GM12878 (cell line): Measurements from ENCODE around the gene RENBP. TPM values are rescaled to one million over a fixed set of nuclear protein-coding genes. Genes with fewer than 3 reads are reported as not detected.

Experiments
- ATAC-seq: fragments of 200-7000 bp; cut with Tn5 transposase; 3 replicates; pipeline ENCODE4 v1.9.1; 2020; ENCODE audit warnings: mild to moderate bottlenecking, moderate library complexity
- BruUV-seq: library from RNA; stranded (reverse); fragments of 400-500 nt; replicated peaks from 2 replicates; lab custom pipeline; 2021; lab: Mats Ljungman, UMichigan
- CTCF ChIA-PET: fragments of 300-600 bp; sonication (Branson Sonifier 250); formaldehyde crosslinking; extraction: SDS; loops from one replicate; lab custom pipeline; 2021; ENCODE audit warnings: inconsistent platforms; lab: Yijun Ruan, JAX
- POLR2A ChIA-PET: fragments of 350-600 bp; formaldehyde crosslinking; extraction: SDS; loops from one replicate; lab custom pipeline; 2021; ENCODE audit warnings: inconsistent platforms; lab: Charles Lee
- RAD21 ChIA-PET: fragments of 300-600 bp; sonication (Branson Sonifier 250); formaldehyde crosslinking; loops from one replicate; lab custom pipeline; 2023; ENCODE audit warnings: antibody characterized with exemption; ENCODE audit not compliant: unreplicated experiment; lab: Charles Lee
- SMC1A ChIA-PET: fragments of 300-600 bp; sonication (Branson Sonifier 250); formaldehyde crosslinking; loops from one replicate; lab custom pipeline; 2023; ENCODE audit not compliant: unreplicated experiment, uncharacterized antibody; lab: Charles Lee
- DNase-seq: peaks from one replicate; pipeline ENCODE4 v3.0.0-alpha.2; 2011; ENCODE audit warnings: low read depth, low spot score
- FAIRE-seq: peaks from 3 replicates; lab custom pipeline; 2011; peaks lifted over from hg19 to GRCh38; lab: Jason Lieb, UNC
- H2AFZ ChIP-seq: 2 replicates; pipeline ENCODE4 v1.6.0; 2011; ENCODE audit warnings: low read depth, low read length, control low read depth; ENCODE audit not compliant: control insufficient read depth
- H3K27ac ChIP-seq: 2 replicates; pipeline ENCODE4 v1.5.1; 2011; ENCODE audit warnings: control low read depth; ENCODE audit not compliant: control insufficient read depth, insufficient read depth
- H3K27me3 ChIP-seq, 2 experiments: replicated peaks in 1 of 2; 2 replicates each; pipeline versions ENCODE4 v1.6.0 to v1.6.1; 2011; ENCODE audit warnings: low read length in 1 of 2; ENCODE audit not compliant: control insufficient read depth in 2 of 2, insufficient read depth in 2 of 2
- H3K36me3 ChIP-seq, 2 experiments: 2 replicates each; pipeline ENCODE4 v1.5.1; 2011; ENCODE audit warnings: low read length in 1 of 2; ENCODE audit not compliant: control insufficient read depth in 2 of 2, insufficient read depth in 2 of 2
- H3K4me1 ChIP-seq: 2 replicates; pipeline ENCODE4 v1.6.1; 2011; ENCODE audit warnings: mild to moderate bottlenecking, low read length, moderate library complexity, mixed read lengths; ENCODE audit not compliant: control insufficient read depth, insufficient read depth
- H3K4me2 ChIP-seq: 2 replicates; pipeline ENCODE4 v1.6.0; 2011; ENCODE audit warnings: control low read depth; ENCODE audit not compliant: control insufficient read depth, insufficient read depth
- H3K4me3 ChIP-seq: fragments of 200-600 bp; sonication (generic); 2 replicates; pipeline ENCODE4 v1.5.1; 2016
- H3K79me2 ChIP-seq: 2 replicates; pipeline ENCODE4 v1.6.0; 2011; ENCODE audit warnings: low read length; ENCODE audit not compliant: control insufficient read depth, insufficient read depth
- H3K9ac ChIP-seq: 2 replicates; pipeline ENCODE4 v1.8.0; 2011; ENCODE audit warnings: low read length, control low read depth, mixed read lengths; ENCODE audit not compliant: control insufficient read depth, insufficient read depth
- H3K9me3 ChIP-seq: replicated peaks from 3 replicates; pipeline ENCODE4 v1.5.1; 2011; ENCODE audit warnings: mild to moderate bottlenecking, low read length; ENCODE audit not compliant: control insufficient read depth, insufficient read depth
- H4K20me1 ChIP-seq: 2 replicates; pipeline ENCODE4 v1.6.0; 2011; ENCODE audit not compliant: control insufficient read depth, insufficient read depth
- GABPA ChIP-seq: IDR thresholded peaks from 2 replicates; pipeline ENCODE4 v1.6.1; 2014; ENCODE audit warnings: antibody characterized with exemption, low read depth, mild to moderate bottlenecking, inconsistent platforms
- JUNB ChIP-seq: IDR thresholded peaks from 2 replicates; pipeline ENCODE4 v1.6.1; 2016; ENCODE audit warnings: antibody characterized with exemption, mild to moderate bottlenecking
- MYB ChIP-seq: fragments of 150-350 bp; IDR thresholded peaks from 2 replicates; pipeline ENCODE4 v1.6.1; 2014; ENCODE audit warnings: mild to moderate bottlenecking, low read depth, low read length, borderline replicate concordance
- NFYA ChIP-seq: IDR thresholded peaks from 2 replicates; pipeline ENCODE4 v1.6.1; 2011; ENCODE audit warnings: low read depth, mild to moderate bottlenecking, low read length, improper control_type of control experiment, borderline replicate concordance
- POU2F2 ChIP-seq: IDR thresholded peaks from 3 replicates; pipeline ENCODE4 v1.6.1; 2011; ENCODE audit warnings: low read depth, mild to moderate bottlenecking, low read length, borderline replicate concordance
- SP1 ChIP-seq: IDR thresholded peaks from one replicate; pipeline ENCODE4 v1.6.1; 2011; ENCODE audit warnings: low read depth, low read length
- TCF7 ChIP-seq: IDR thresholded peaks from 2 replicates; pipeline ENCODE4 v1.6.1; 2014; ENCODE audit warnings: antibody characterized with exemption, borderline replicate concordance
- USF2 ChIP-seq: IDR thresholded peaks from 2 replicates; pipeline ENCODE4 v1.6.1; 2011; ENCODE audit warnings: low read depth, low read length, improper control_type of control experiment, borderline replicate concordance
- WGBS: methylation state at CpG from one replicate; pipeline ENCODE4 v1.1.6; 2016; ENCODE audit warnings: low lambda C conversion rate; ENCODE audit not compliant: insufficient replicate concordance, insufficient coverage; ENCODE audit errors: missing lambda C conversion rate; 5-methylcytosine and 5-hydroxymethylcytosine counted together
- in situ Hi-C: fragments of 300-500 bp; cut with MboI; formaldehyde crosslinking; loops from 9 replicates; pipeline ENCODE4 v1.14.3; 2018; ENCODE audit warnings: mixed read lengths
- intact Hi-C: fragments of 100-400 bp; cut with micrococcal nuclease; formaldehyde crosslinking; loops from one replicate; pipeline ENCODE4 v1.14.2; 2022; ENCODE audit not compliant: unreplicated experiment
- polyA plus RNA-seq, 11 experiments: library from polyadenylated mRNA; depleted of rRNA in 4 of 11; unstranded in 6 of 11; stranded (reverse) in 5 of 11; fragments of >200 nt; fragmentation: Nextera tagmentation in 4 of 11; fragmentation: Illumina TruSeq in 1 of 11; extraction: Ambion mirVana in 4 of 11; extraction: Trizol in 1 of 11; gene quantifications; 1 replicate in 1 of 11; 2 replicates in 10 of 11; pipeline versions ENCODE4 v1.2.1 to v1.2.3, GENCODE V29; 2011 to 2016; ENCODE audit warnings: inconsistent platforms in 2 of 11, missing spikeins in 2 of 11, low read depth in 1 of 11
- total RNA-seq, 4 experiments: library from RNA; depleted of rRNA in 3 of 4; stranded (reverse); fragments of >200 nt in 3 of 4; fragmentation: Illumina TruSeq in 1 of 4; extraction: Trizol in 1 of 4; gene quantifications; 2 replicates each; pipeline versions ENCODE4 v1.2.1 to v1.2.3, GENCODE V29; 2013 to 2021

The RENBP gene
- total and polyA plus RNA-seq, 10 of the 15 experiments (the other 5 are each of a cell fraction or from before 2014, with no cell fraction given) = 0.36 to 4.9 (median 1.8) TPM; not detected in 3

- ChIA-PET SMC1A (interaction anchor here (0.7 to 1.9 kb wide), 2 partner anchors 39 to 99 kb away, joined by 3 to 5 read pairs; no protein-coding TSS in a partner anchor), POLR2A (interaction anchor here (1.2 to 2.1 kb wide), 3 partner anchors 30 to 33 kb away, joined by 3 to 8 read pairs (median 8); no protein-coding TSS in a partner anchor), CTCF (interaction anchor here (1.2 kb wide), 1 partner anchor 78 kb away, joined by 3 read pairs; no protein-coding TSS in a partner anchor), RAD21 (interaction anchor here (0.6 to 2.2 kb wide), 4 partner anchors 10 to 203 kb away, joined by 3 to 11 read pairs (median 6); no protein-coding TSS in a partner anchor)
- H3K4me1 ChIP-seq = peaks cover 10% of the 10 kb centered on the region
- peak overlapping the region; percentile 89; the same call in 1 of the 2 replicates for H3K4me2 ChIP-seq
- DNase-seq = no peak
- H3K9ac ChIP-seq = no peak overlapping the region
- in situ Hi-C loops (no loop called here), intact Hi-C loops (loop anchor here (5.0 kb wide), 1 partner anchor 122 kb away; the partner anchor contains the start of gene MECP2)
- FAIRE-seq = no peak
- H3K27me3 ChIP-seq = no peaks in the 10 kb centered on the region
- H4K20me1 ChIP-seq = no peaks in the 10 kb centered on the region
- ATAC-seq = no peak
- TF ChIP-seq MYB = no peak
- TF ChIP-seq POU2F2 = no peak
- TF ChIP-seq TCF7 = no peak
- TF ChIP-seq USF2 = no peak
- no peak for TF ChIP-seq GABPA
- TF ChIP-seq SP1 = no peak
- no peak for TF ChIP-seq JUNB
- TF ChIP-seq NFYA = no peak
- WGBS = 98% methylated on average over 3 of the region's 3 CpGs
- 0 out of 2 replicates have a peak overlapping the region, but pooled peaks have one; percentile 99 for H3K27ac ChIP-seq
- peaks cover 29% of the 10 kb centered on the region for H3K79me2 ChIP-seq
- H3K36me3 ChIP-seq = no peaks in the 10 kb centered on the region
- no peak overlapping the region for H2AFZ ChIP-seq
- no TSS peak for BruUV-seq
- H3K9me3 ChIP-seq = no peaks in the 10 kb centered on the region
- no peak overlapping the region for H3K4me3 ChIP-seq
These were observed 30.4 kb upstream of the RENBP start for GRCh38 chrX:153974726-153975286.
